Measurements from ENCODE around the gene ASCC2.
"Not testable (repeated sequence)": the region's sequence is repeated elsewhere in the genome, so short reads cannot be mapped to it uniquely, and the experiment has no call there.

The ASCC2 gene, protein sequence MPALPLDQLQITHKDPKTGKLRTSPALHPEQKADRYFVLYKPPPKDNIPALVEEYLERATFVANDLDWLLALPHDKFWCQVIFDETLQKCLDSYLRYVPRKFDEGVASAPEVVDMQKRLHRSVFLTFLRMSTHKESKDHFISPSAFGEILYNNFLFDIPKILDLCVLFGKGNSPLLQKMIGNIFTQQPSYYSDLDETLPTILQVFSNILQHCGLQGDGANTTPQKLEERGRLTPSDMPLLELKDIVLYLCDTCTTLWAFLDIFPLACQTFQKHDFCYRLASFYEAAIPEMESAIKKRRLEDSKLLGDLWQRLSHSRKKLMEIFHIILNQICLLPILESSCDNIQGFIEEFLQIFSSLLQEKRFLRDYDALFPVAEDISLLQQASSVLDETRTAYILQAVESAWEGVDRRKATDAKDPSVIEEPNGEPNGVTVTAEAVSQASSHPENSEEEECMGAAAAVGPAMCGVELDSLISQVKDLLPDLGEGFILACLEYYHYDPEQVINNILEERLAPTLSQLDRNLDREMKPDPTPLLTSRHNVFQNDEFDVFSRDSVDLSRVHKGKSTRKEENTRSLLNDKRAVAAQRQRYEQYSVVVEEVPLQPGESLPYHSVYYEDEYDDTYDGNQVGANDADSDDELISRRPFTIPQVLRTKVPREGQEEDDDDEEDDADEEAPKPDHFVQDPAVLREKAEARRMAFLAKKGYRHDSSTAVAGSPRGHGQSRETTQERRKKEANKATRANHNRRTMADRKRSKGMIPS

GRCh38 chr22:29837741-29838598 lies at the start of gene ASCC2:
ASCC2 (minus strand) TSS chr22:29838274; CDS start chr22:29832325, 5,949 bp downstream.
- DNase-seq, result peak; percentile 98

DNA sequence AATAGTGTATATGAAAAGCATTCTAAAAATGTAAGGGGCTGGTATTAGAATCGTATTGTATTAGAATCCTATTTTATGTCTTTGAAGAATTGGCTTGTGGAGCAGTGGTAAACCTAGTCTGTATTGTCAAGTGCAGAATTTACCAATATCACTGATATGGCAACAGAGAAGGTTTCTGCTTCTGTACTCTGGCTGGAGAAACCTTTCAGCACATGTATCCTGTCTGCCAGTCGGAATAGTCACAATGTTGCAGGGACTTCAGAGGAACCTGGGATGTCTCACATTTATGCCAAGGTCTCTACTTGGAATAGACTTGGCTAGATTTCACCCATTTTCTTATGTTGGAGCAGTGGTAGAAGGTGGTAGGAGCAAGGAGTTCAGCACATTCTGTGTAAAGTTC lies 49.3 kb upstream of the ASCC2 start:
- no peak for DNase-seq

DNA sequence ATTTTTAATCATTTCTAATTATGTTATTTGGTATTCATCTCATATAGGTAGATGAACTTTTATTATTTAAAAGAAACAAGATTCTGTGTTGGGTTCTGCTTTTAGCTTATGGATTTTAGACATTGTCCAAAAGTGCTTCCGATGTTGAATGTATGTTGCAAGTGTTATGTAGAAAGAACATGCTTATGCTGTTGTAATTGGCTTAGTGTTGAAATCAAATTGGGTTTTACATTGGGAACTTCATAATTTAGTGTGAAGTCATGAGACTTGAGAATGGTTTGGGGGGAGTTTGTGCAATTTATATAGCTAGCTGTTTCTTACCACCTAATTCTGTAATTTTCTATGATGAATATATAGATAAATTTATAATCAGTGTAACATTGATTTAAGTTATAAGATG lies 48.5 kb upstream of the ASCC2 start:
- DNase-seq, result no peak

GRCh38 chr22:29885610-29886009 lies 47.5 kb upstream of the ASCC2 start:
- no peak for DNase-seq

- no peak for DNase-seq
Observed at GRCh38 chr22:29883775-29884097, 45.7 kb upstream of the ASCC2 start.

GRCh38 chr22:29883045-29883774 lies 45.1 kb upstream of the ASCC2 start, which contains the start of gene MTMR3:
MTMR3 (plus strand) TSS chr22:29883174; CDS start chr22:29971060, 87,886 bp downstream.
- DNase-seq, result peak; percentile 95

DNA sequence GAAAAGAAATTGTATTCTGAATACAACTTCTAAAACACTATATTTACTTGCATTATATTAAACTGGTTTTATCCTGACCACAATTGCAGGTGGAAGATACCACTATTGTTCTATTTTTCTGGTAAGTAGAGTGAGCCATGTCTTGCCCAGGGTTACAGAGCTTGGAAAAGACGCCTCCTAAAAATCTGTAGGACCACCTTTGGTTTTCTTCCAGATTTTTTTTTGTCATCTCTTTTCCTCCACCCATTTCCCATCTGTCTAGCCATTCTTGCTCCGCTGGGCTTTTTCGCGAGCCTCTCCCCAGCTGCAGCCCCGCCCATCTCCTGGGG lies 44.6 kb upstream of the ASCC2 start:
- DNase-seq, result no peak

DNA sequence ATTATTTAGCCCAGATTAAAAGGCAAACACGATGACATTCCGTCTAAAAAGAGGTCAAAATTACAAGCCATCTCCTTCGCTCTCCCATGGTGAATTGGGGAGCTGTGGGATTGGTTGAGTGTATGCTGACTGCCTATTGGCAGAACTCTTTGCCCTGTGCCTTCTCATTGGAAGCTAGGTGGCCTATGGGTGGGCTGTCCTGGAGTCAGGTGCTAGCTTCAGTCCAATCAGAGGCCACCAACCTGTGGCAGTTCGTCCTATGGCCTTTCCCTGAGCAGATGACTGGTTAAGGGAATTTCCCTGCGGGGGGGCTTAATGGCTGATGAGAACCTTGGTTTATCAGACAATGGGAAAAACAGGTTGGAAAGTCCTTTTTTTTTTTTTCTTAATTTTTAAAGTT lies 41.7 kb upstream of the ASCC2 start:
- DNase-seq, result peak; percentile 20

DNA sequence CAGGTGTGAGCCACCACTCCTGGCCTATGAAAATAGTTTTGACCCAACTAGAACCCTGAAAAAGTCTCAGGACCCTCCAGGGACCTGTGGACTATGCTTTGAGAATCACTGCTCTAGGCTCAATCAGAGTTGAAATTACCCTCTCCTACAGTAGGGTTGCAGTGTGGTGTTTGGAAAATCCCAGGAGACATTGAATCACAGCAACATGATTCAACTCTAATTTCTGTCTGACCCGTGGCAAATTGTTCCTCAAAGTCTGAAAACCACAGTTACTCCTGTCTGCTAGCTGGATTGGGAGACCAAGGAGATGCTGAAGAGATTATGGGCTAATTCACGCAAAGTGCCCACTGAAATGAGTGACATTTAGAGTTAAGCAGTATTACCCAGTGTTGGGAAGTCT lies 39.5 kb upstream of the ASCC2 start:
- DNase-seq, result no peak

- no peak for DNase-seq
Observed at GRCh38 chr22:29873943-29874342, 35.9 kb upstream of the ASCC2 start.

DNA sequence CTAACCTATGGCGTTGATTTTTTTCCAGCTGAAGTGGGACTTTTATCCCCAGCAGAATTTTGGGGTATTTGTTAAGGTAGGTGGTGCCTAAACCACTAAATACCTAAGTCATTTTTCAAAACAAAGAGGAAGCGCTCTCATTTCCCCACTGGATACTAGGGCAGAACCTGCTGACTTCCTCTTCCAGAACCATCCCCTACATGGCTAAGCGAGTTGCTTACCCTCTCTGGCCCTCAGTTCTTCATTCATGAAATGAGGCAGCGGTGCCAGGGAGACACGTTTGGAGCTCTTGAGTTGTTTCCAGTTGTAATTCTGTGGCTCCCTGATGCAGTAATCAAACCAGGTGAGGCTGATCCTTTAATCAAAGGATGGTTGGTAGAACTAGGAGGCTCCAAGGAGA lies 34.9 kb upstream of the ASCC2 start:
- DNase-seq, result no peak

GRCh38 chr22:29872144-29872893 lies 34.2 kb upstream of the ASCC2 start:
- no peak for DNase-seq

- DNase-seq, result no peak
Observed at GRCh38 chr22:29871684-29872083, 33.6 kb upstream of the ASCC2 start.

GRCh38 chr22:29870574-29870973 lies 32.5 kb upstream of the ASCC2 start:
- DNase-seq, result peak; percentile 12

- DNase-seq, result no peak
Observed at GRCh38 chr22:29867851-29868250, 29.8 kb upstream of the ASCC2 start.

GRCh38 chr22:29867260-29867659 lies 29.2 kb upstream of the ASCC2 start:
- DNase-seq, result no peak

DNA sequence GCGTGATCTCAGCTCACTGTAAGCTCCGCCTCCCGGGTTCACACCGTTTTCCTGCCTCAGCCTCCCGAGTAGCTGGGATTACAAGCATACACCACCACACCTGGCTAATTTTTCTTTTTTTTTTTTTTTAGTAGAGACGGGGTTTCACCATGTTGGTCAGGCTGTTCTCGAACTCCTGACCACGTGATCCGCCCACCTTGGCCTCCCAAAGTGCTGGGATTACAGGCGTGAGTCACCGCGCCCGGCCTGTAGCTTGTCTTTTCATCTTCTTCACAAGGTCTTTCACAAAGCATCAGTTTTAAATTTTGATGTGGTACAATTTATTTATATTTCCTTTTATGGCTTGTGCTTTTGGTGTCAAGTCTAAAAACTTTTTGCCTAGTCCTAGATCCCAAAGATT lies 27.5 kb upstream of the ASCC2 start:
- DNase-seq, result not testable (repeated sequence)

GRCh38 chr22:29861672-29862297 lies 23.7 kb upstream of the ASCC2 start:
- no peak for DNase-seq

GRCh38 chr22:29860006-29860766 lies 22.1 kb upstream of the ASCC2 start:
- DNase-seq, result no peak

- DNase-seq, result not testable (repeated sequence)
Observed at GRCh38 chr22:29859030-29859429, 21.0 kb upstream of the ASCC2 start.

DNA sequence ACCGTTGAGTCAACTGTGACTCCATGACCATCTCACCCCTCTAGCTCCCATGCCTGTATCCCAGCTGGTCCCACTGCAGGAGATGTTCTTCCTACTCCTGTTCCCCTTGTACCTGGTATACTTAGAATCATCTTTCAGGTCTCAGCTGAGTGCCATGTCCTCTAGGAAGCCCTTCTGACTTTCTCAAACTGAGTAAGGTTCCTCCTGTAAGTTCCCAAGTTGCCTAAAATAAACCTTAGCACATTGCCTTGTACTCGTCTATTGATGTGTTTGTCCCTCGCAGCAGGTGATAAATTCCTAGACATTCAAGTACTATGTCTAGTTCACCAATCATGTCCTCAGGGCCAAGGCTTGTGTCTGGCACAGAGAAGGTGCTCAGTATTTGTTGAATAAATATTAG lies 18.4 kb upstream of the ASCC2 start:
- no peak for DNase-seq
